Duodenal mucosa (tissue), 2 donors: ENCODE data around the gene PSMA6.
"Not testable (repeated sequence)": the region's sequence is repeated elsewhere in the genome, so short reads cannot be mapped to it uniquely, and the experiment has no call there.

Source experiments
- H3K27ac ChIP-seq: one replicate; pipeline ENCODE4 v1.7.0; 2013; ENCODE audit warnings: low read depth, low read length
- H3K27me3 ChIP-seq, 2 donors: one replicate each; pipeline ENCODE4 v1.7.0; 2013; ENCODE audit warnings: low read length in 2 of 2, control low read depth in 1 of 2; ENCODE audit not compliant: insufficient read depth in 2 of 2, control insufficient read depth in 1 of 2
- H3K36me3 ChIP-seq, 2 donors: one replicate each; pipeline ENCODE4 v1.7.0; 2013; ENCODE audit warnings: low read length in 2 of 2, control low read depth in 1 of 2; ENCODE audit not compliant: insufficient read depth in 2 of 2, control insufficient read depth in 1 of 2
- H3K4me1 ChIP-seq, 2 donors: one replicate each; pipeline ENCODE4 v1.7.0; 2013; ENCODE audit warnings: low read length in 2 of 2, control low read depth in 1 of 2; ENCODE audit not compliant: insufficient read depth in 2 of 2, control insufficient read depth in 1 of 2
- H3K4me3 ChIP-seq, 2 donors: one replicate each; pipeline ENCODE4 v1.7.0; 2013; ENCODE audit warnings: low read length in 2 of 2, low read depth in 1 of 2
- H3K9ac ChIP-seq, 2 donors: one replicate each; pipeline ENCODE4 v1.7.0; 2013; ENCODE audit warnings: low read length in 2 of 2, low read depth in 1 of 2
- H3K9me3 ChIP-seq, 2 donors: one replicate each; pipeline ENCODE4 v1.7.0; 2013; ENCODE audit warnings: low read length in 2 of 2, control low read depth in 1 of 2; ENCODE audit not compliant: control insufficient read depth in 1 of 2

Gene PSMA6

GRCh38 chr14:35352274-35353233, 60.4 kb downstream of the PSMA6 start:
- H3K9ac ChIP-seq, result no peak overlapping the region
- no peaks in the 10 kb centered on the region for H3K27me3 ChIP-seq
- H3K4me3 ChIP-seq, result no peak overlapping the region

GRCh38 chr14:35353409-35354172, 61.4 kb downstream of the PSMA6 start:
- Histone ChIP-seq H3K27ac (no peak overlapping the region), H3K9ac (no peak overlapping the region), H3K4me1 (peaks cover 15% of the 10 kb centered on the region in 2 donors), H3K4me3 (no peak overlapping the region), H3K27me3 (no peaks in the 10 kb centered on the region), H3K36me3 (no peaks in the 10 kb centered on the region), H3K9me3 (no peaks in the 10 kb centered on the region)

More at GRCh38 chr14:35352274-35353233, 60.4 kb downstream of the PSMA6 start:
- Histone ChIP-seq H3K4me1 (peaks cover 16 to 20% of the 10 kb centered on the region in 2 donors), H3K27ac (no peak overlapping the region), H3K36me3 (no peaks in the 10 kb centered on the region), H3K9me3 (no peaks in the 10 kb centered on the region)

DNA sequence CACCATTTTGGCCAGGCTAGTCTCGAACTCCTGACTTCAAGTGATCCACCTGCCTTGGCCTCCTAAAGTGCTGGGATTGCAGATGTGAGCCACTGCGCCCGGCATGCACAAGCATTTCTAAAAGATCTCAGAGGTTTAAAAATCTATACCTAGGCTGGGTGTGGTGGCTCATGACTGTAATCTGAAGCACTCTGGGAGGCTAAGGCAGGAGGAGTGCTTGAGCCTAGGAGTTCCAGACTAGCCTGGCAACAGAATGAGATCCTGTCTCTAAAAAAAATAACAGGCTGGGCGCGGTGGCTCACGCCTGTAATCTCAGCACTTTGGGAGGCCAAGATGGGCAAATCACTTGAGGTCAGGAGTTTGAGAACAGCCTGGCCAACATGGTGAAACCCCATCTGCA, 63.1 kb downstream of the PSMA6 start:
- not testable (repeated sequence) for H3K9ac ChIP-seq, H3K4me3 ChIP-seq, H3K36me3 ChIP-seq, H3K9me3 ChIP-seq, H3K27ac ChIP-seq, H3K27me3 ChIP-seq
- peaks cover 15% of the 10 kb centered on the region in 2 donors for H3K4me1 ChIP-seq

DNA sequence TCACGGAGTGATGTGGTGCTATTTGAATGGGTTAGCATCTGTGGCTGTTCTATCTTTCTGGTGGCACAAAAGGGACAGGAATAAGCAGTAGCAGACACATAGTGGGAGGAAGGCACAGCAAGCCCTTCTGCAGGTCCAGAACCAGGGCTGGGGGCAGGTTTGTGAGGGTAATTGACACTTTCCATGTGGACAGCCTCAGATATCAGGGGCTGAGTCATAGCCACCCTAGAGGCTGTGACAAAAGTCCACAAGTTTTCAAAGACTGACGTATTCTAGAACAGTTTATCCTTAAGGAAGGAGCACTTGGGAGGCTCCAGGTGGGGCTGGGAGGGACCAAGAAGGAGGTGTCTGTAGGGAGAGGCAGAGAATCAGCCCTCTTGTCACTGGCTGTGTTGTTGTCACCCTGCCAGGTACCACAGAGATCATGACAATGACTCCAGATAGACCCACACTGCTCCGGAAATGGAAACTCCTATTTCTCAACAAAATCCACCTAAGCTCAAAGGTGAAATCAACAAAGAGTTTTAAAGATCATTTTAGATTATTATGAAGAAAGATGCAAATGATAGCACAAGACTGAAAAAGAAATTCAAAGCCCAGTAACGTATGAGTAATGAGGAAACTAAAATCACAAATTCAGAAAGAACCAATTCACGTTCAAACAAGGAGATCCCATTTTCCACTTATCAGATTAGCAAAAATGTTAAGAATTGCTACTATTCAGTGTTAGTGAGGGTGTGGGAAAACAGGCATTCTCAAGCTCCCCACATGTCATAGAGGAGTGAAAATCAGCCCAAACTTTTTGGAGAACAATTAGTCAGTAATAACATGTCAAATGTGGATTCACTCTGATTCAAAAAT, 64.0 kb downstream of the PSMA6 start:
- H3K4me3 ChIP-seq, result no peak overlapping the region
- H3K9me3 ChIP-seq, result no peaks in the 10 kb centered on the region
- H3K27ac ChIP-seq, result no peak overlapping the region
- peaks cover 15% of the 10 kb centered on the region in 2 donors for H3K4me1 ChIP-seq
- H3K27me3 ChIP-seq, result no peaks in the 10 kb centered on the region
- H3K9ac ChIP-seq, result peak overlapping the region; percentile 1 to 32
- H3K36me3 ChIP-seq, result no peaks in the 10 kb centered on the region

DNA sequence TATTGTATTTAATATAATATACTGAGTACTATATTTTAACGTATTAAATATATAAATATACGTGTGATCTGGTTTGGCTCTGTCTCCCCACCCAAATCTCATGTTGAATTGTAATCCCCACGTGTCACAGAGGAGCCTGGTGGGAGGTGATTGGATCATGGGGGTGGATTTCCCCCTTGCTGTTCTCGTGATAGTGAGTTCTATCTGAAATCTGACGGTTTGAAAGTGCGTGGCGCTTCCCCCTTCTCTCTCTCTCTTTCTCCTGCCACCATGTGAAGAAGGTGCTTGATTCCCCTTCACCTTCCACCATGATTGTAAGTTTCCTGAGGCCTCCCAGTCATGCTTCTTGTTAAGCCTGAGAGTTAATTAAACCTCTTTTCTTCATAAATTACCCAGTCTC, 67.5 kb downstream of the PSMA6 start:
- H3K27ac ChIP-seq, H3K36me3 ChIP-seq, H3K27me3 ChIP-seq, H3K9ac ChIP-seq, H3K4me3 ChIP-seq, H3K9me3 ChIP-seq: not testable (repeated sequence)
- peaks cover 8 to 20% of the 10 kb centered on the region in 2 donors for H3K4me1 ChIP-seq

GRCh38 chr14:35361141-35361480, 68.9 kb downstream of the PSMA6 start:
- Histone ChIP-seq H3K4me1 (peaks cover 7 to 26% of the 10 kb centered on the region in 2 donors), H3K27ac (no peak overlapping the region), H3K36me3 (no peaks in the 10 kb centered on the region), H3K9ac (no peak overlapping the region), H3K9me3 (no peaks in the 10 kb centered on the region), H3K4me3 (no peak overlapping the region), H3K27me3 (no peaks in the 10 kb centered on the region)

DNA sequence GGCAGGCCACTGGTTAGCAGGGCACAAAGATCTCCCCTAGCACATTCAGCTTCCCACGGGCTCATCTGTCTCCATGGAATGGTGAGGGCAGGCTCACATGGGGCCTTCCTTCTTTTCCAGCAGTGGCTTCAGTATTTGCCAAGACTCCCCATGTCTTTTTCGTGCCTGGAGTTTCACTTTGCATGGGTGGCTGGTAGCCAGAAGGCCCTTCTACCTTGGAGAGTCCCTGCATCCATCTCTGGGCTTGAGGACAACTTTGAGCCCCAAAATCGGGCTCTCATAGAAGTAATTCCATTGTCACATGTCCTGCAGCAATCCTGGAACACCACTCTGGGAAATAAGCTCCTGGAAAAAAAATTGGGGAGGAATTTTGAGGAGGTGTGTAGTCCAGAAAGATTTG, 70.3 kb downstream of the PSMA6 start:
- Histone ChIP-seq H3K36me3 (no peaks in the 10 kb centered on the region), H3K4me3 (no peak overlapping the region), H3K4me1 (peaks cover 16 to 22% of the 10 kb centered on the region in 2 donors), H3K9me3 (no peaks in the 10 kb centered on the region), H3K27me3 (no peaks in the 10 kb centered on the region), H3K27ac (no peak overlapping the region), H3K9ac (no peak overlapping the region)

DNA sequence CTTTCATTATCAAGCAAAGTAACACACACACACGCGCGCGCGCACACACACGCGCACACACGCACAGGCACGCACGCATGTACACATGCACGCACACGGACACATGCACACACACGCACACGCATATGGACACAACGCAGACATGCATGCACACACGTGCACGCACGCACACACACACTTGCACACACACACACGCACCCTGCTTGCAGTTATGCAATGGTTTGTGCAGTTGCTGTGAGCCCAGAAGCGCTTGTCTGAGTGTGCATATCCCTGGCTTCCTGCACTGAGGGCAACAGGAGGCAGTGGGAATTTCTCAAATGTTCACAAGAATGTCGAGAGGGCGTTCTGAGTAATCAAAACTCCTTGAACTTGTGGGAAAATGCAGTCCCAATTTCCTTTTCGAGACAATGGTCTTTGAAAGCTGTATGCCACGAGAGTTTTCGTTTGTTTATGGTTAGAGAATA, 70.8 kb downstream of the PSMA6 start:
- Histone ChIP-seq H3K36me3 (no peaks in the 10 kb centered on the region), H3K27ac (peak overlapping the region; percentile 58), H3K9ac (no peak overlapping the region), H3K4me1 (peaks cover 18 to 22% of the 10 kb centered on the region in 2 donors), H3K9me3 (no peaks in the 10 kb centered on the region), H3K27me3 (no peaks in the 10 kb centered on the region), H3K4me3 (no peak overlapping the region)

- peaks cover 18 to 22% of the 10 kb centered on the region in 2 donors for H3K4me1 ChIP-seq
- H3K36me3 ChIP-seq, result no peaks in the 10 kb centered on the region
- no peaks in the 10 kb centered on the region for H3K27me3 ChIP-seq
- peak overlapping the region; percentile 30 for H3K27ac ChIP-seq
- no peaks in the 10 kb centered on the region for H3K9me3 ChIP-seq
- no peak overlapping the region for H3K4me3 ChIP-seq
- peak overlapping the region in 1 of 2 donors; percentile 13 for H3K9ac ChIP-seq
These were observed 73.2 kb downstream of the PSMA6 start for GRCh38 chr14:35365130-35366055.
